ENCODE results near the gene SPAG8.
A peak's percentile ranks its signal among the peaks of the same experiment; 100 is the strongest.

Gene SPAG8

GRCh38 chr9:35812025-35812602 lies at the start of gene SPAG8:
TSS of gene SPAG8 (minus strand) at chr9:35812262. CDS start at chr9:35812147, 115 bp downstream.
- peak; percentile 94 for DNase-seq (ENCODE audit: low spot score)

GRCh38 chr9:35861161-35861897 lies 49.3 kb upstream of the SPAG8 start:
- no peak for DNase-seq (ENCODE audit: low spot score)

- DNase-seq (ENCODE audit: low spot score), result no peak
Measured at GRCh38 chr9:35859990-35860339, 47.9 kb upstream of the SPAG8 start.

- DNase-seq (ENCODE audit: low spot score), result no peak
Measured at GRCh38 chr9:35859310-35859989, 47.4 kb upstream of the SPAG8 start.

- no peak for DNase-seq (ENCODE audit: low spot score)
Measured at GRCh38 chr9:35858458-35858857, 46.4 kb upstream of the SPAG8 start.

GRCh38 chr9:35856882-35857281 lies 44.8 kb upstream of the SPAG8 start:
- DNase-seq (ENCODE audit: low spot score), result no peak

GRCh38 chr9:35856206-35856605 lies 44.1 kb upstream of the SPAG8 start:
- DNase-seq (ENCODE audit: low spot score), result no peak

GRCh38 chr9:35854091-35854762 lies 42.2 kb upstream of the SPAG8 start:
- DNase-seq (ENCODE audit: low spot score), result no peak

GRCh38 chr9:35852876-35853865 lies 41.1 kb upstream of the SPAG8 start:
- no peak for DNase-seq (ENCODE audit: low spot score)

GRCh38 chr9:35852267-35852815 lies 40.3 kb upstream of the SPAG8 start:
- no peak for DNase-seq (ENCODE audit: low spot score)

- no peak for DNase-seq (ENCODE audit: low spot score)
Measured at GRCh38 chr9:35847792-35848572, 35.9 kb upstream of the SPAG8 start.

GRCh38 chr9:35845824-35846771 lies 34.0 kb upstream of the SPAG8 start:
- no peak for DNase-seq (ENCODE audit: low spot score)

GRCh38 chr9:35844628-35845270 lies 32.7 kb upstream of the SPAG8 start:
- peak; percentile 61 for DNase-seq (ENCODE audit: low spot score)

- DNase-seq (ENCODE audit: low spot score), result no peak
Measured at GRCh38 chr9:35842795-35843194, 30.7 kb upstream of the SPAG8 start.

- no peak for DNase-seq (ENCODE audit: low spot score)
Measured at GRCh38 chr9:35842020-35842745, 30.1 kb upstream of the SPAG8 start.

- no peak for DNase-seq (ENCODE audit: low spot score)
Measured at GRCh38 chr9:35841645-35841900, 29.5 kb upstream of the SPAG8 start.

GRCh38 chr9:35840881-35841644 lies 29.0 kb upstream of the SPAG8 start:
- no peak for DNase-seq (ENCODE audit: low spot score)

GRCh38 chr9:35839926-35840325 lies 27.9 kb upstream of the SPAG8 start:
- DNase-seq (ENCODE audit: low spot score), result no peak
